ENCODE data around the gene ACYP2. TPM values are rescaled to one million over a fixed set of nuclear protein-coding genes. Genes with fewer than 3 reads are reported as not detected.
"Not testable (repeated sequence)": the region's sequence is repeated elsewhere in the genome, so short reads cannot be mapped to it uniquely, and the experiment has no call there.

ACYP2 gene
- 6.7 and 16.6 TPM in 2 replicates for total RNA-seq (2014; rRNA removed; shearing (Covaris generic))
- polyA plus RNA-seq (2016; fragmentation: Nextera tagmentation; extraction: Ambion mirVana) = 41.6 and 42.7 TPM in 2 replicates

- in situ Hi-C loops (cut with MboI) = loop anchor here (10.0 to 25.0 kb wide), 2 partner anchors 589 to 1072 kb away; no protein-coding TSS in a partner anchor
- Histone ChIP-seq H3K9me2 (ENCODE audit: insufficient read depth) (no peaks in the 10 kb centered on the region), H3K9ac (peak within 1 kb of the TSS; percentile 99), H3K79me2 (ENCODE audit: insufficient read depth) (peaks cover 22% of the 10 kb centered on the region), H3K27ac (peak within 1 kb of the TSS; percentile 99), H3K4me1 (ENCODE audit: insufficient read depth) (peaks cover 6% of the 10 kb centered on the region), H4K20me1 (ENCODE audit: insufficient read depth) (no peaks in the 10 kb centered on the region), H3K36me3 (ENCODE audit: low read depth) (no peaks in the 10 kb centered on the region), H3K4me2 (ENCODE audit: unreplicated experiment) (peak within 1 kb of the TSS; percentile 87), H3K27me3 (replicated peaks; ENCODE audit: insufficient read depth) (no peaks in the 10 kb centered on the region), H2AFZ (peak within 1 kb of the TSS; percentile 96), H3F3A (ENCODE audit: insufficient read depth) (peaks cover 7% of the 10 kb centered on the region; the same call in 1 of the 2 replicates), H3K4me3 (peak within 1 kb of the TSS; percentile 89), H3K9me3 (ENCODE audit: low read depth) (no peaks in the 10 kb centered on the region)
- peak; percentile 96 for DNase-seq
- 0 to 1% methylated on average over 48 to 54 of the region's 57 CpGs for WGBS, 2 experiments (ENCODE audit: low coverage in 1 of 2, low lambda C conversion rate in 2 of 2, missing lambda C conversion rate in 2 of 2)
- TF ChIP-seq EZH2phosphoT487 (IDR thresholded peaks at IDR 0.05; ENCODE audit: insufficient read depth, low read depth) = no peak
- no peak for TF ChIP-seq EZH2 (IDR thresholded peaks at IDR 0.05; ENCODE audit: insufficient read depth, poor library complexity, severe bottlenecking)
Observed at GRCh38 chr2:54115284-54116137, at the start of gene ACYP2. Gene ACYP2 (plus strand): TSS chr2:54115615.

DNA sequence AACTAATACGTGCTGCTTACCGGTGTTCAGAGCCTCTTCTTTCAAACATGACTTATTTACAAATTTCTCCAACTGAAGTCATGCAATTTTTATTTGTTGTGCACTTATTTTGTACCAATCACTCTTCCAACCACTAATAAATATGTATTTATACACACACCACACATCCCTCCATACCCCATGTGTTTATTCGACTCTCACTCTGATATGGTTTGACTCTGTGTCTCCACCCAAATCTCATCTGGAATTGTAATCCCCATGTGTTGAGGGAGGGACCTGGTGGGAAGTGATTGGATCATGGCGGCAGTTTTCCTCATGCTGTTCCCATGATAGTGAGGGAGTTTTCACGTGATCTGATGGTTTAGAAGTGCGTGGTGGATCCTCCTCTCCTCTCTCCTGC, 49.5 kb upstream of the ACYP2 start:
- no peak overlapping the region for H3K9ac ChIP-seq
- H3K9me3 ChIP-seq (ENCODE audit: low read depth) = no peaks in the 10 kb centered on the region
- no peaks in the 10 kb centered on the region for H3K36me3 ChIP-seq (ENCODE audit: low read depth)
- no peaks in the 10 kb centered on the region for H3K79me2 ChIP-seq (ENCODE audit: insufficient read depth)
- H3K4me1 ChIP-seq (ENCODE audit: insufficient read depth) = peaks cover 10% of the 10 kb centered on the region
- H2AFZ ChIP-seq = no peak overlapping the region
- 92 to 93% methylated on average over 6 of the region's 6 CpGs for WGBS, 2 experiments (ENCODE audit: low coverage in 1 of 2, low lambda C conversion rate in 2 of 2, missing lambda C conversion rate in 2 of 2)
- no peaks in the 10 kb centered on the region for H3K9me2 ChIP-seq (ENCODE audit: insufficient read depth)
- H3K4me2 ChIP-seq (ENCODE audit: unreplicated experiment) = peak overlapping the region; percentile 25
- TF ChIP-seq EZH2 (IDR thresholded peaks at IDR 0.05; ENCODE audit: insufficient read depth, poor library complexity, severe bottlenecking) = no peak
- TF ChIP-seq EZH2phosphoT487 (IDR thresholded peaks at IDR 0.05; ENCODE audit: insufficient read depth, low read depth) = no peak
- no peaks in the 10 kb centered on the region for H3K27me3 ChIP-seq (replicated peaks; ENCODE audit: insufficient read depth)
- H3K27ac ChIP-seq = peak overlapping the region; percentile 40
- no peaks in the 10 kb centered on the region for H4K20me1 ChIP-seq (ENCODE audit: insufficient read depth)
- in situ Hi-C loops (cut with MboI) = no loop called here
- no peak for DNase-seq
- H3F3A ChIP-seq (ENCODE audit: insufficient read depth) = peaks cover 8% of the 10 kb centered on the region
- H3K4me3 ChIP-seq = no peak overlapping the region

- no peak overlapping the region for H2AFZ ChIP-seq
- H3K27ac ChIP-seq = no peak overlapping the region
- in situ Hi-C loops (cut with MboI) = no loop called here
- DNase-seq = peak; percentile 21
- no peaks in the 10 kb centered on the region for H3K9me3 ChIP-seq (ENCODE audit: low read depth)
- no peaks in the 10 kb centered on the region for H3K79me2 ChIP-seq (ENCODE audit: insufficient read depth)
- no peak overlapping the region for H3K4me3 ChIP-seq
- WGBS, 2 experiments (ENCODE audit: low coverage in 1 of 2, low lambda C conversion rate in 2 of 2, missing lambda C conversion rate in 2 of 2) = 95% methylated on average over 5 of the region's 5 CpGs
- H3K9ac ChIP-seq = no peak overlapping the region
- H3F3A ChIP-seq (ENCODE audit: insufficient read depth) = peaks cover 8% of the 10 kb centered on the region
- no peaks in the 10 kb centered on the region for H3K9me2 ChIP-seq (ENCODE audit: insufficient read depth)
- TF ChIP-seq EZH2 (IDR thresholded peaks at IDR 0.05; ENCODE audit: insufficient read depth, poor library complexity, severe bottlenecking) = no peak
- no peak for TF ChIP-seq EZH2phosphoT487 (IDR thresholded peaks at IDR 0.05; ENCODE audit: insufficient read depth, low read depth)
- no peaks in the 10 kb centered on the region for H4K20me1 ChIP-seq (ENCODE audit: insufficient read depth)
- no peak overlapping the region for H3K4me2 ChIP-seq (ENCODE audit: unreplicated experiment)
- H3K36me3 ChIP-seq (ENCODE audit: low read depth) = no peaks in the 10 kb centered on the region
- peaks cover 10% of the 10 kb centered on the region for H3K4me1 ChIP-seq (ENCODE audit: insufficient read depth)
- H3K27me3 ChIP-seq (replicated peaks; ENCODE audit: insufficient read depth) = no peaks in the 10 kb centered on the region
Observed at GRCh38 chr2:54067851-54068375, 47.5 kb upstream of the ACYP2 start.

DNA sequence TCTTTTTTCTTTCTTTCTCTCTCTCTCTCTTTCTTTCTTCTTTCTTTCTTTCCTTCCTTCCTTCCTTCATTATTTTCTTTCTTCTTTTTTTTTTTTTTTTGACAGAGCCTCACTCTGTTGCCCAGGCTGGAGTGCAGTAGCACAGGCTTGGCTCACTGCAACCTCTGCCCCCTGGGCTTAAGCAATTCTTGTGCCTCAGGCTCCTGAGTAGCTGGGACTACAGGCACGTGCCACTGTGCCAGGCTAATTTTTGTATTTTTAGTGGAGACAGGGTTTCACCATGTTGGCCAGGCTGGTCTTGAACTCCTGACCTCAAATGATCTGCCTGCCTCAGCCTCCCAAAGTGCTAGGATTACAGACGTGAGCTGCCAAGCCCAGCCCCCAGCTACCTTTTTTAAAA, 42.9 kb upstream of the ACYP2 start:
- H3K27ac ChIP-seq; H3K4me3 ChIP-seq; H3K36me3 ChIP-seq (ENCODE audit: low read depth); H3F3A ChIP-seq (ENCODE audit: insufficient read depth); H3K27me3 ChIP-seq (replicated peaks; ENCODE audit: insufficient read depth); H2AFZ ChIP-seq; H3K9me2 ChIP-seq (ENCODE audit: insufficient read depth); H3K4me1 ChIP-seq (ENCODE audit: insufficient read depth); H3K4me2 ChIP-seq (ENCODE audit: unreplicated experiment); in situ Hi-C loops (cut with MboI); H4K20me1 ChIP-seq (ENCODE audit: insufficient read depth); H3K9ac ChIP-seq; H3K9me3 ChIP-seq (ENCODE audit: low read depth); H3K79me2 ChIP-seq (ENCODE audit: insufficient read depth); DNase-seq: not testable (repeated sequence)
- WGBS, 2 experiments (ENCODE audit: low coverage in 1 of 2, low lambda C conversion rate in 2 of 2, missing lambda C conversion rate in 2 of 2) = 68 to 77% methylated on average over 2 of the region's 2 CpGs

All from GM23248 (cell line).